GM19397 (cell line): Measurements from ENCODE around the gene ALAS1.

ENCODE experiments used
- ATAC-seq: cut with Tn5 transposase; IDR thresholded peaks from one replicate; pipeline ENCODE4 v1.9.1; 2021; ENCODE audit warnings: mild to moderate bottlenecking, moderate library complexity; ENCODE audit not compliant: unreplicated experiment

Gene ALAS1

GRCh38 chr3:52220380-52221026 lies 22.5 kb downstream of the ALAS1 start:
- ATAC-seq = no peak

- ATAC-seq = no peak
Observed at GRCh38 chr3:52221141-52221562, 23.2 kb downstream of the ALAS1 start.

GRCh38 chr3:52221563-52222318 lies 23.8 kb downstream of the ALAS1 start:
- no peak for ATAC-seq

GRCh38 chr3:52222319-52223221 lies 24.6 kb downstream of the ALAS1 start:
- ATAC-seq = no peak

- no peak for ATAC-seq
Observed at GRCh38 chr3:52223449-52224408, 25.8 kb downstream of the ALAS1 start.

GRCh38 chr3:52225452-52226228 lies 27.7 kb downstream of the ALAS1 start, which contains the start of gene TLR9:
TSS of gene TLR9 (minus strand) at chr3:52225645. CDS start at chr3:52225529, 116 bp downstream.
- peak; percentile 78 for ATAC-seq

- ATAC-seq = no peak
Observed at GRCh38 chr3:52226229-52226817, 28.4 kb downstream of the ALAS1 start.

GRCh38 chr3:52227117-52227516 lies 29.2 kb downstream of the ALAS1 start:
- ATAC-seq = no peak

- no peak for ATAC-seq
Observed at GRCh38 chr3:52227766-52228165, 29.8 kb downstream of the ALAS1 start.

GRCh38 chr3:52228266-52228665 lies 30.3 kb downstream of the ALAS1 start:
- ATAC-seq = no peak

GRCh38 chr3:52228751-52229291 lies 30.9 kb downstream of the ALAS1 start:
- no peak for ATAC-seq

- ATAC-seq = no peak
Observed at GRCh38 chr3:52229656-52230055, 31.7 kb downstream of the ALAS1 start.

- ATAC-seq = no peak
Observed at GRCh38 chr3:52230461-52230860, 32.5 kb downstream of the ALAS1 start.

GRCh38 chr3:52230889-52231499 lies 33.0 kb downstream of the ALAS1 start:
- no peak for ATAC-seq

- ATAC-seq = no peak
Observed at GRCh38 chr3:52231502-52232278, 33.7 kb downstream of the ALAS1 start.

- no peak for ATAC-seq
Observed at GRCh38 chr3:52232279-52233107, 34.5 kb downstream of the ALAS1 start.

- ATAC-seq = no peak
Observed at GRCh38 chr3:52233108-52233591, 35.2 kb downstream of the ALAS1 start.
